Natural killer cell (primary cell): ENCODE measurements around the gene TIMM44. TPM values are rescaled to one million over a fixed set of nuclear protein-coding genes. Genes with fewer than 3 reads are reported as not detected.

Source experiments
- ATAC-seq, 3 donors: fragments of 150-1000 bp in 2 of 3; fragments of 200-7000 bp in 1 of 3; cut with Tn5 transposase; 1 replicate in 1 of 3; 2 replicates in 2 of 3; pipeline ENCODE4 v1.10.0; 2021; ENCODE audit warnings: mild to moderate bottlenecking in 2 of 3, moderate library complexity in 2 of 3
- DNase-seq, 2 donors: peaks; one replicate each; pipeline versions ENCODE4 v3.0.0 to v3.0.0-alpha.2; 2013 to 2021; ENCODE audit warnings: mixed read lengths in 1 of 2
- H3K27ac ChIP-seq: one replicate; pipeline ENCODE4 v1.5.1; 2013; ENCODE audit warnings: mild to moderate bottlenecking, low read length
- H3K27me3 ChIP-seq: one replicate; pipeline ENCODE4 v1.6.1; 2013; ENCODE audit warnings: low read length; ENCODE audit not compliant: control insufficient read depth, insufficient read depth
- H3K36me3 ChIP-seq: one replicate; pipeline ENCODE4 v1.6.1; 2013; ENCODE audit warnings: low read length; ENCODE audit not compliant: control insufficient read depth, insufficient read depth
- H3K4me1 ChIP-seq: one replicate; pipeline ENCODE4 v1.6.1; 2013; ENCODE audit warnings: low read length; ENCODE audit not compliant: control insufficient read depth, insufficient read depth
- H3K4me3 ChIP-seq: one replicate; pipeline ENCODE4 v1.5.1; 2013; ENCODE audit warnings: low read length
- H3K9me3 ChIP-seq: one replicate; pipeline ENCODE4 v1.6.1; 2013; ENCODE audit warnings: low read length; ENCODE audit not compliant: control insufficient read depth, insufficient read depth
- H3K27ac Mint-ChIP-seq, 2 donors: one replicate each; pipeline ENCODE4 v1.8.0; 2022; ENCODE audit warnings: mild to moderate bottlenecking in 2 of 2, mixed read lengths in 2 of 2, moderate library complexity in 1 of 2
- H3K27me3 Mint-ChIP-seq, 2 donors: one replicate each; pipeline ENCODE4 v1.8.0; 2022; ENCODE audit warnings: low read depth in 2 of 2, mixed read lengths in 2 of 2
- H3K36me3 Mint-ChIP-seq: one replicate; pipeline ENCODE4 v1.8.0; 2022; ENCODE audit warnings: mixed read lengths
- H3K4me1 Mint-ChIP-seq, 2 donors: one replicate each; pipeline ENCODE4 v1.8.0; 2022; ENCODE audit warnings: mixed read lengths in 2 of 2
- H3K4me3 Mint-ChIP-seq: one replicate; pipeline ENCODE4 v1.8.0; 2022; ENCODE audit warnings: mild to moderate bottlenecking, moderate library complexity, mixed read lengths
- H3K9me3 Mint-ChIP-seq, 2 donors: one replicate each; pipeline ENCODE4 v1.8.0; 2022; ENCODE audit warnings: mixed read lengths in 2 of 2
- WGBS: methylation state at CpG from one replicate; pipeline ENCODE4 v1.1.7; 2013; ENCODE audit warnings: missing lambda C conversion rate; ENCODE audit not compliant: insufficient coverage; 5-methylcytosine and 5-hydroxymethylcytosine counted together
- intact Hi-C: fragments of 100-400 bp; cut with micrococcal nuclease; formaldehyde crosslinking; loops from one replicate; pipeline ENCODE4 v1.14.2; 2022
- total RNA-seq, 4 donors: library from RNA; stranded (reverse); fragments of 120-200 nt in 1 of 4; gene quantifications; one replicate each; pipeline versions ENCODE4 v1.2.3 to v1.2.4, GENCODE V29; 2013 to 2022
- TF ChIP-seq, protein P1 (sequence below): fragments of 200-600 bp; IDR thresholded peaks from one replicate; pipeline ENCODE4 v1.8.0; 2022; ENCODE audit warnings: antibody characterized with exemption

The TIMM44 gene
- total RNA-seq, 3 donors from 2014 or later (not counting 1 experiment from before 2014, with no cell fraction given): 83.3 to 116 (median 89.4) TPM

DNA sequence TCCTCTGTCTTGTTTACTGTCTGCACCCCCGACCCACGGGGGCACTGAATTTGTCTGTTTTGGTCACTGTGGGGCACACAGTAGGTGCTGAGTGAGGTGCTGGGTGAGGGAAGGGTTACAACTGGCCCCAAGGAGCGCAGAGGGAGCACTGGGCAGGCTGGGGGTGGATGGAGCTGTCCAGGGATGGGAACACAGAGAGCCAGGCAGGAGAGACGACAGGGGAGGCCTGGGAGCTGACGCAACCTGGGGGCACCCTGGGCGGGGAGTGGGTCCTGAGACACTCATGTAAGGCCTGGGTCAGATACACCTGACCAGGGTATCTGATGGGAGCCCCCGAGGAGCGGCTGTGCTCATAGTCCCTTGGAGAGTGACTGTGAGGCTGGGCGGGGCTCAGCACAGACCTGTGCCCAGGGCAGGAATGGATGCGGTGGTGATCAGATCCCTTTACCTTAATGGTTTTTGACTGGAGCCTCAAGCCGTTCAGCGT is 37.2 kb upstream of the TIMM44 start:
- Mint-ChIP-seq H3K9me3 (no peaks in the 10 kb centered on the region), H3K36me3 (no peaks in the 10 kb centered on the region), H3K4me1 (peaks cover 0 to 5% of the 10 kb centered on the region in 2 donors), H3K27me3 (no peaks in the 10 kb centered on the region), H3K4me3 (no peak overlapping the region), H3K27ac (no peak overlapping the region)
- Histone ChIP-seq H3K27ac (no peak overlapping the region), H3K4me1 (no peaks in the 10 kb centered on the region), H3K36me3 (peaks cover 49% of the 10 kb centered on the region), H3K27me3 (no peaks in the 10 kb centered on the region), H3K4me3 (no peak overlapping the region), H3K9me3 (no peaks in the 10 kb centered on the region)
- no peak for DNase-seq
- TF ChIP-seq, protein P1, sequence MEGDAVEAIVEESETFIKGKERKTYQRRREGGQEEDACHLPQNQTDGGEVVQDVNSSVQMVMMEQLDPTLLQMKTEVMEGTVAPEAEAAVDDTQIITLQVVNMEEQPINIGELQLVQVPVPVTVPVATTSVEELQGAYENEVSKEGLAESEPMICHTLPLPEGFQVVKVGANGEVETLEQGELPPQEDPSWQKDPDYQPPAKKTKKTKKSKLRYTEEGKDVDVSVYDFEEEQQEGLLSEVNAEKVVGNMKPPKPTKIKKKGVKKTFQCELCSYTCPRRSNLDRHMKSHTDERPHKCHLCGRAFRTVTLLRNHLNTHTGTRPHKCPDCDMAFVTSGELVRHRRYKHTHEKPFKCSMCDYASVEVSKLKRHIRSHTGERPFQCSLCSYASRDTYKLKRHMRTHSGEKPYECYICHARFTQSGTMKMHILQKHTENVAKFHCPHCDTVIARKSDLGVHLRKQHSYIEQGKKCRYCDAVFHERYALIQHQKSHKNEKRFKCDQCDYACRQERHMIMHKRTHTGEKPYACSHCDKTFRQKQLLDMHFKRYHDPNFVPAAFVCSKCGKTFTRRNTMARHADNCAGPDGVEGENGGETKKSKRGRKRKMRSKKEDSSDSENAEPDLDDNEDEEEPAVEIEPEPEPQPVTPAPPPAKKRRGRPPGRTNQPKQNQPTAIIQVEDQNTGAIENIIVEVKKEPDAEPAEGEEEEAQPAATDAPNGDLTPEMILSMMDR: no peak
- no peak for ATAC-seq
- 96% methylated on average over 12 of the region's 12 CpGs for WGBS
- intact Hi-C loops: no loop called here

- Mint-ChIP-seq H3K27me3 (no peaks in the 10 kb centered on the region), H3K4me1 (peaks cover 0 to 5% of the 10 kb centered on the region in 2 donors)
- no peak overlapping the region for H3K27ac ChIP-seq
Observed at GRCh38 chr19:7980168-7980567, 36.7 kb upstream of the TIMM44 start.

DNA sequence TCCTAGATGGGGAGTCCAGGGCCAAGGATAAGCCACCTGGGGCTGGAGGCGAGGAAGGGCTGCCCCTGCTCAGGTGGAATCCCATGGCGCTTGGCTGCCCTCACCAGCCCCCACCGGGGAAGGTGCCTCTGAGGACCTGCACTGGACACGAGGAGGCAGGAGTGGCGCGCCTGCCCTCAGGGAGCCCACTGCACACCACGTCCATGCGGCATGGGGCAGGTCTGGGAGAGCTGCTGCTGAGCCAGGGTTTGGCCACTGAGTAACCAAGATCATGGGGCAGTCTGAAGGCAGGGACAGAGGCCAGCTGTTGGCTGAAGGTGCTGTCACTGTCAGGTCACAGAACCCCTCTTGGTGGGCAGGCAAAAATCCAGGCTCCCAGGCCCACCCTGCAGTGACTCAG is 36.1 kb upstream of the TIMM44 start:
- H3K27me3 ChIP-seq: no peaks in the 10 kb centered on the region
- H3K4me1 Mint-ChIP-seq: peaks cover 0 to 5% of the 10 kb centered on the region in 2 donors
- no peaks in the 10 kb centered on the region for H3K9me3 Mint-ChIP-seq
- H3K27ac Mint-ChIP-seq: no peak overlapping the region
- 85% methylated on average over 8 of the region's 8 CpGs for WGBS
- H3K36me3 Mint-ChIP-seq: no peaks in the 10 kb centered on the region
- peaks cover 46% of the 10 kb centered on the region for H3K36me3 ChIP-seq
- H3K27ac ChIP-seq: no peak overlapping the region
- H3K4me3 ChIP-seq: no peak overlapping the region
- H3K4me3 Mint-ChIP-seq: no peak overlapping the region
- DNase-seq (no peak), ATAC-seq (no peak)
- H3K27me3 Mint-ChIP-seq: no peaks in the 10 kb centered on the region
- TF ChIP-seq, protein P1: no peak
- no peaks in the 10 kb centered on the region for H3K4me1 ChIP-seq
- intact Hi-C loops: no loop called here
- H3K9me3 ChIP-seq: no peaks in the 10 kb centered on the region

More at GRCh38 chr19:7980168-7980567, 36.7 kb upstream of the TIMM44 start:
- 96% methylated on average over 13 of the region's 13 CpGs for WGBS
- no peak for ATAC-seq
- Mint-ChIP-seq H3K9me3 (no peaks in the 10 kb centered on the region), H3K27ac (peak overlapping the region in 1 of 2 donors; percentile 22), H3K36me3 (no peaks in the 10 kb centered on the region), H3K4me3 (no peak overlapping the region)
- H3K4me1 ChIP-seq: no peaks in the 10 kb centered on the region
- intact Hi-C loops: no loop called here
- H3K27me3 ChIP-seq: no peaks in the 10 kb centered on the region
- peaks cover 48% of the 10 kb centered on the region for H3K36me3 ChIP-seq
- DNase-seq: no peak
- TF ChIP-seq, protein P1: no peak
- H3K9me3 ChIP-seq: no peaks in the 10 kb centered on the region
- no peak overlapping the region for H3K4me3 ChIP-seq

GRCh38 chr19:7979011-7979410 is 35.5 kb upstream of the TIMM44 start:
- no peaks in the 10 kb centered on the region for H3K27me3 Mint-ChIP-seq
- 97% methylated on average over 10 of the region's 10 CpGs for WGBS

More at GRCh38 chr19:7979011-7979410, 35.5 kb upstream of the TIMM44 start:
- no peaks in the 10 kb centered on the region for H3K4me1 ChIP-seq
- H3K4me3 ChIP-seq: no peak overlapping the region
- H3K36me3 Mint-ChIP-seq: no peaks in the 10 kb centered on the region
- TF ChIP-seq, protein P1: no peak
- H3K27ac ChIP-seq: no peak overlapping the region
- peaks cover 44% of the 10 kb centered on the region for H3K36me3 ChIP-seq
- H3K27ac Mint-ChIP-seq: no peak overlapping the region
- intact Hi-C loops: no loop called here
- peaks cover 0 to 4% of the 10 kb centered on the region in 2 donors for H3K4me1 Mint-ChIP-seq
- no peak overlapping the region for H3K4me3 Mint-ChIP-seq
- no peak for DNase-seq
- no peaks in the 10 kb centered on the region for H3K27me3 ChIP-seq
- H3K9me3 Mint-ChIP-seq: no peaks in the 10 kb centered on the region
- no peak for ATAC-seq
- no peaks in the 10 kb centered on the region for H3K9me3 ChIP-seq
